ENCODE data around the gene NEUROG1. TPM values are rescaled to one million over a fixed set of nuclear protein-coding genes. Genes with fewer than 3 reads are reported as not detected.

The NEUROG1 gene
- total and polyA plus RNA-seq, 2 of the 13 experiments (the other 11 are each of a cell fraction or from before 2014, with no cell fraction given), result not detected

- H3K36me3 ChIP-seq (replicated peaks in 1 of 2; ENCODE audit: control insufficient read depth in 1 of 2, insufficient read depth in 2 of 2, low read length in 2 of 2), result no peaks in the 10 kb centered on the region
- no peak overlapping the region for H3K9ac ChIP-seq (ENCODE audit: insufficient read depth, low read depth, low read length)
- no peak for DNase-seq (ENCODE audit: low spot score)
- ATAC-seq, result no peak
- ChIA-PET POLR2A (no interaction called here), CTCF (ENCODE audit: low intra/inter-chr PET ratio, low total read pairs) (no interaction called here)
- peaks cover 2 to 21% of the 10 kb centered on the region in 2 experiments; a peak in 4 of 5 replicates for H3K27me3 ChIP-seq (ENCODE audit: control insufficient read depth in 1 of 2, insufficient read depth in 2 of 2, low read length in 2 of 2)
- H3K27ac ChIP-seq (ENCODE audit: extremely low read length, insufficient read depth, low read length), result no peak overlapping the region
- H4K20me1 ChIP-seq (ENCODE audit: insufficient read depth, low read length), result no peaks in the 10 kb centered on the region
- intact Hi-C loops (cut with micrococcal nuclease; ENCODE audit: unreplicated experiment), result no loop called here
- H3K9me3 ChIP-seq (ENCODE audit: low read length), result no peaks in the 10 kb centered on the region
- TF ChIP-seq SRSF9 (IDR thresholded peaks at IDR 0.05; ENCODE audit: borderline replicate concordance, insufficient read depth, low read depth, low read length, poor library complexity, severe bottlenecking) (no peak), ZNF263 (CRISPR knock-in tag; IDR thresholded peaks at IDR 0.05) (no peak), TRIM22 (IDR thresholded peaks at IDR 0.05) (no peak), ZBTB34 (CRISPR knock-in tag; IDR thresholded peaks at IDR 0.05) (no peak)
- TF ChIP-seq, protein P1, sequence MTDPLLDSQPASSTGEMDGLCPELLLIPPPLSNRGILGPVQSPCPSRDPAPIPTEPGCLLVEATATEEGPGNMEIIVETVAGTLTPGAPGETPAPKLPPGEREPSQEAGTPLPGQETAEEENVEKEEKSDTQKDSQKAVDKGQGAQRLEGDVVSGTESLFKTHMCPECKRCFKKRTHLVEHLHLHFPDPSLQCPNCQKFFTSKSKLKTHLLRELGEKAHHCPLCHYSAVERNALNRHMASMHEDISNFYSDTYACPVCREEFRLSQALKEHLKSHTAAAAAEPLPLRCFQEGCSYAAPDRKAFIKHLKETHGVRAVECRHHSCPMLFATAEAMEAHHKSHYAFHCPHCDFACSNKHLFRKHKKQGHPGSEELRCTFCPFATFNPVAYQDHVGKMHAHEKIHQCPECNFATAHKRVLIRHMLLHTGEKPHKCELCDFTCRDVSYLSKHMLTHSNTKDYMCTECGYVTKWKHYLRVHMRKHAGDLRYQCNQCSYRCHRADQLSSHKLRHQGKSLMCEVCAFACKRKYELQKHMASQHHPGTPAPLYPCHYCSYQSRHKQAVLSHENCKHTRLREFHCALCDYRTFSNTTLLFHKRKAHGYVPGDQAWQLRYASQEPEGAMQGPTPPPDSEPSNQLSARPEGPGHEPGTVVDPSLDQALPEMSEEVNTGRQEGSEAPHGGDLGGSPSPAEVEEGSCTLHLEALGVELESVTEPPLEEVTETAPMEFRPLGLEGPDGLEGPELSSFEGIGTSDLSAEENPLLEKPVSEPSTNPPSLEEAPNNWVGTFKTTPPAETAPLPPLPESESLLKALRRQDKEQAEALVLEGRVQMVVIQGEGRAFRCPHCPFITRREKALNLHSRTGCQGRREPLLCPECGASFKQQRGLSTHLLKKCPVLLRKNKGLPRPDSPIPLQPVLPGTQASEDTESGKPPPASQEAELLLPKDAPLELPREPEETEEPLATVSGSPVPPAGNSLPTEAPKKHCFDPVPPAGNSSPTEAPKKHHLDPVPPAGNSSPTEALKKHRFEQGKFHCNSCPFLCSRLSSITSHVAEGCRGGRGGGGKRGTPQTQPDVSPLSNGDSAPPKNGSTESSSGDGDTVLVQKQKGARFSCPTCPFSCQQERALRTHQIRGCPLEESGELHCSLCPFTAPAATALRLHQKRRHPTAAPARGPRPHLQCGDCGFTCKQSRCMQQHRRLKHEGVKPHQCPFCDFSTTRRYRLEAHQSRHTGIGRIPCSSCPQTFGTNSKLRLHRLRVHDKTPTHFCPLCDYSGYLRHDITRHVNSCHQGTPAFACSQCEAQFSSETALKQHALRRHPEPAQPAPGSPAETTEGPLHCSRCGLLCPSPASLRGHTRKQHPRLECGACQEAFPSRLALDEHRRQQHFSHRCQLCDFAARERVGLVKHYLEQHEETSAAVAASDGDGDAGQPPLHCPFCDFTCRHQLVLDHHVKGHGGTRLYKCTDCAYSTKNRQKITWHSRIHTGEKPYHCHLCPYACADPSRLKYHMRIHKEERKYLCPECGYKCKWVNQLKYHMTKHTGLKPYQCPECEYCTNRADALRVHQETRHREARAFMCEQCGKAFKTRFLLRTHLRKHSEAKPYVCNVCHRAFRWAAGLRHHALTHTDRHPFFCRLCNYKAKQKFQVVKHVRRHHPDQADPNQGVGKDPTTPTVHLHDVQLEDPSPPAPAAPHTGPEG (CRISPR knock-in tag; IDR thresholded peaks at IDR 0.05), result no peak
- H3K79me2 ChIP-seq (ENCODE audit: insufficient read depth, low read length), result no peaks in the 10 kb centered on the region
- no peak overlapping the region for H2AFZ ChIP-seq (ENCODE audit: low read length)
- no peaks in the 10 kb centered on the region for H3K4me1 ChIP-seq (ENCODE audit: insufficient read depth, low read length)
- in situ Hi-C loops (cut with HindIII; ENCODE audit: extremely low pct_ligation_motif_present, low pct_unique_long_range_greater_than_20kb), result no loop called here
- 74% methylated on average over 5 of the region's 5 CpGs for WGBS (ENCODE audit: low lambda C conversion rate)
- H3K4me2 ChIP-seq (ENCODE audit: low read depth, low read length), result no peak overlapping the region
- BruUV-seq (replicated peaks), result no TSS peak
- no peak overlapping the region for H3K4me3 ChIP-seq (replicated peaks in 1 of 3; ENCODE audit: insufficient read depth in 1 of 3, low read depth in 2 of 3, low read length in 3 of 3)
- no peak for FAIRE-seq
Measured at GRCh38 chr5:135543001-135543484, 7.3 kb upstream of the NEUROG1 start.
